ENCODE measurements around the gene CDCA3. TPM values are rescaled to one million over a fixed set of nuclear protein-coding genes. Genes with fewer than 3 reads are reported as not detected.
A peak's percentile ranks its signal among the peaks of the same experiment; 100 is the strongest.

CDCA3 gene
- total and polyA plus RNA-seq, 2 of the 13 experiments (the other 11 are each of a cell fraction or from before 2014, with no cell fraction given), result 32.7 to 56.5 TPM

DNA sequence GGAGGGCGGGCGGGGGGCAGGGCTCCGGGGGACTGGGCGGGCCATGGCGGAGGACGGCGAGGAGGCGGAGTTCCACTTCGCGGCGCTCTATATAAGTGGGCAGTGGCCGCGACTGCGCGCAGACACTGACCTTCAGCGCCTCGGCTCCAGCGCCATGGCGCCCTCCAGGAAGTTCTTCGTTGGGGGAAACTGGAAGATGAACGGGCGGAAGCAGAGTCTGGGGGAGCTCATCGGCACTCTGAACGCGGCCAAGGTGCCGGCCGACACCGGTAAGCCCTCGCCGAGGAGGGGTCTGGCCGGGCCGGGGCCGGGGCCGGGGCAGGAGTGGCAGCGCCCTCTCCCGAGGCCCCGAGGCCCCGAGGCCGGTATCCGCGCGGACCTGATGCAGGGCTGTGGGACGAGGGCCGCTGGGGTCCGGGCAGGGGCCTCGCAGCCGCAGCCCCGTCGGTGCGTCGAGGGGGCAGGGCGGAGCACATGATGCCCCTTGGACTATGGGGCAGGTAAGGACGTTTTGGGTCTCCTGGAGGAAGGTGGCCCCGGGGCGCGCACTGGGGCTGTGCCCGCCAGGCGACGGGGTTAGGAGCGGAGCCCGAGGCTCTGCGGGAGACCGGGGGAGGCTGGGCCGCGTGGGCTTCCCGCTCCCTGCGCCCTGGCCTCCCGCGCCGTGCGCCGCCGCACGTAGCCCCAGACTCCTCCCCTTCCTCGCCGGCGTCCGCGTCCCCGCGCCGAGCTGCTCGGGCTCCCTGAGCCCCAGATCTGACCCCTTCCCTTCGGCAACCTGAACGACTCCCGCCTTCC is 16.5 kb upstream of the CDCA3 start, which contains the start of gene TPI1 (continued):
- TF ChIP-seq, protein P1, sequence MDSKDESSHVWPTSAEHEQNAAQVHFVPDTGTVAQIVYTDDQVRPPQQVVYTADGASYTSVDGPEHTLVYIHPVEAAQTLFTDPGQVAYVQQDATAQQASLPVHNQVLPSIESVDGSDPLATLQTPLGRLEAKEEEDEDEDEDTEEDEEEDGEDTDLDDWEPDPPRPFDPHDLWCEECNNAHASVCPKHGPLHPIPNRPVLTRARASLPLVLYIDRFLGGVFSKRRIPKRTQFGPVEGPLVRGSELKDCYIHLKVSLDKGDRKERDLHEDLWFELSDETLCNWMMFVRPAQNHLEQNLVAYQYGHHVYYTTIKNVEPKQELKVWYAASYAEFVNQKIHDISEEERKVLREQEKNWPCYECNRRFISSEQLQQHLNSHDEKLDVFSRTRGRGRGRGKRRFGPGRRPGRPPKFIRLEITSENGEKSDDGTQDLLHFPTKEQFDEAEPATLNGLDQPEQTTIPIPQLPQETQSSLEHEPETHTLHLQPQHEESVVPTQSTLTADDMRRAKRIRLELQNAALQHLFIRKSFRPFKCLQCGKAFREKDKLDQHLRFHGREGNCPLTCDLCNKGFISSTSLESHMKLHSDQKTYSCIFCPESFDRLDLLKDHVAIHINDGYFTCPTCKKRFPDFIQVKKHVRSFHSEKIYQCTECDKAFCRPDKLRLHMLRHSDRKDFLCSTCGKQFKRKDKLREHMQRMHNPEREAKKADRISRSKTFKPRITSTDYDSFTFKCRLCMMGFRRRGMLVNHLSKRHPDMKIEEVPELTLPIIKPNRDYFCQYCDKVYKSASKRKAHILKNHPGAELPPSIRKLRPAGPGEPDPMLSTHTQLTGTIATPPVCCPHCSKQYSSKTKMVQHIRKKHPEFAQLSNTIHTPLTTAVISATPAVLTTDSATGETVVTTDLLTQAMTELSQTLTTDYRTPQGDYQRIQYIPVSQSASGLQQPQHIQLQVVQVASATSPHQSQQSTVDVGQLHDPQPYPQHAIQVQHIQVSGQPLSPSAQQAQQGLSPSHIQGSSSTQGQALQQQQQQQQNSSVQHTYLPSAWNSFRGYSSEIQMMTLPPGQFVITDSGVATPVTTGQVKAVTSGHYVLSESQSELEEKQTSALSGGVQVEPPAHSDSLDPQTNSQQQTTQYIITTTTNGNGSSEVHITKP (CRISPR knock-in tag; IDR thresholded peaks at IDR 0.05; ENCODE audit: low read depth), result no peak
- no peak for TF ChIP-seq ZNF121 (CRISPR knock-in tag; IDR thresholded peaks at IDR 0.05)
- peak; percentile 43; the same call in 1 of the 2 replicates for TF ChIP-seq NFYC (CRISPR knock-in tag; IDR thresholded peaks at IDR 0.05)
- no peak for TF ChIP-seq REPIN1 (CRISPR knock-in tag; IDR thresholded peaks at IDR 0.05; ENCODE audit: borderline replicate concordance, low read depth)
- TF ChIP-seq, protein P2, sequence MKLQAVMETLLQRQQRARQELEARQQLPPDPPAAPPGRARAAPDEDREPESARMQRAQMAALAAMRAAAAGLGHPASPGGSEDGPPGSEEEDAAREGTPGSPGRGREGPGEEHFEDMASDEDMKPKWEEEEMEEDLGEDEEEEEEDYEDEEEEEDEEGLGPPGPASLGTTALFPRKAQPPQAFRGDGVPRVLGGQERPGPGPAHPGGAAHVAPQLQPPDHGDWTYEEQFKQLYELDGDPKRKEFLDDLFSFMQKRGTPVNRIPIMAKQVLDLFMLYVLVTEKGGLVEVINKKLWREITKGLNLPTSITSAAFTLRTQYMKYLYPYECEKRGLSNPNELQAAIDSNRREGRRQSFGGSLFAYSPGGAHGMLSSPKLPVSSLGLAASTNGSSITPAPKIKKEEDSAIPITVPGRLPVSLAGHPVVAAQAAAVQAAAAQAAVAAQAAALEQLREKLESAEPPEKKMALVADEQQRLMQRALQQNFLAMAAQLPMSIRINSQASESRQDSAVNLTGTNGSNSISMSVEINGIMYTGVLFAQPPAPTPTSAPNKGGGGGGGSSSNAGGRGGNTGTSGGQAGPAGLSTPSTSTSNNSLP (IDR thresholded peaks at IDR 0.05; ENCODE audit: low read depth, low read length), result no peak
- TF ChIP-seq PCBP2 (optimal IDR thresholded peaks at IDR 0.05; ENCODE audit: low read depth, low read length, poor library complexity, severe bottlenecking), result no peak
- TF ChIP-seq, protein P3, sequence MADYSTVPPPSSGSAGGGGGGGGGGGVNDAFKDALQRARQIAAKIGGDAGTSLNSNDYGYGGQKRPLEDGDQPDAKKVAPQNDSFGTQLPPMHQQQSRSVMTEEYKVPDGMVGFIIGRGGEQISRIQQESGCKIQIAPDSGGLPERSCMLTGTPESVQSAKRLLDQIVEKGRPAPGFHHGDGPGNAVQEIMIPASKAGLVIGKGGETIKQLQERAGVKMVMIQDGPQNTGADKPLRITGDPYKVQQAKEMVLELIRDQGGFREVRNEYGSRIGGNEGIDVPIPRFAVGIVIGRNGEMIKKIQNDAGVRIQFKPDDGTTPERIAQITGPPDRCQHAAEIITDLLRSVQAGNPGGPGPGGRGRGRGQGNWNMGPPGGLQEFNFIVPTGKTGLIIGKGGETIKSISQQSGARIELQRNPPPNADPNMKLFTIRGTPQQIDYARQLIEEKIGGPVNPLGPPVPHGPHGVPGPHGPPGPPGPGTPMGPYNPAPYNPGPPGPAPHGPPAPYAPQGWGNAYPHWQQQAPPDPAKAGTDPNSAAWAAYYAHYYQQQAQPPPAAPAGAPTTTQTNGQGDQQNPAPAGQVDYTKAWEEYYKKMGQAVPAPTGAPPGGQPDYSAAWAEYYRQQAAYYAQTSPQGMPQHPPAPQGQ (CRISPR knock-in tag; IDR thresholded peaks at IDR 0.05; ENCODE audit: borderline replicate concordance), result peak; percentile 44; the same call in 1 of the 2 replicates
- TF ChIP-seq, protein P4, sequence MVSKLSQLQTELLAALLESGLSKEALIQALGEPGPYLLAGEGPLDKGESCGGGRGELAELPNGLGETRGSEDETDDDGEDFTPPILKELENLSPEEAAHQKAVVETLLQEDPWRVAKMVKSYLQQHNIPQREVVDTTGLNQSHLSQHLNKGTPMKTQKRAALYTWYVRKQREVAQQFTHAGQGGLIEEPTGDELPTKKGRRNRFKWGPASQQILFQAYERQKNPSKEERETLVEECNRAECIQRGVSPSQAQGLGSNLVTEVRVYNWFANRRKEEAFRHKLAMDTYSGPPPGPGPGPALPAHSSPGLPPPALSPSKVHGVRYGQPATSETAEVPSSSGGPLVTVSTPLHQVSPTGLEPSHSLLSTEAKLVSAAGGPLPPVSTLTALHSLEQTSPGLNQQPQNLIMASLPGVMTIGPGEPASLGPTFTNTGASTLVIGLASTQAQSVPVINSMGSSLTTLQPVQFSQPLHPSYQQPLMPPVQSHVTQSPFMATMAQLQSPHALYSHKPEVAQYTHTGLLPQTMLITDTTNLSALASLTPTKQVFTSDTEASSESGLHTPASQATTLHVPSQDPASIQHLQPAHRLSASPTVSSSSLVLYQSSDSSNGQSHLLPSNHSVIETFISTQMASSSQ (IDR thresholded peaks at IDR 0.05; ENCODE audit: low read depth), result no peak
- TF ChIP-seq, protein P4 (CRISPR knock-in tag; IDR thresholded peaks at IDR 0.05; ENCODE audit: borderline replicate concordance), result no peak
- TF ChIP-seq ARNT (IDR thresholded peaks at IDR 0.05), result no peak
- no peak for TF ChIP-seq ZNF367 (CRISPR knock-in tag; IDR thresholded peaks at IDR 0.05; ENCODE audit: borderline replicate concordance)
- TF ChIP-seq BCL6 (CRISPR knock-in tag; IDR thresholded peaks at IDR 0.05), result 0 out of 2 replicates have a peak, but pooled peaks have one; percentile 11
- TF ChIP-seq DNMT1 (CRISPR knock-in tag; IDR thresholded peaks at IDR 0.05), result no peak
- TF ChIP-seq ZFP41 (CRISPR knock-in tag; IDR thresholded peaks at IDR 0.05; ENCODE audit: borderline replicate concordance), result no peak
- peak; percentile 96 for TF ChIP-seq TAF1 (CRISPR knock-in tag; IDR thresholded peaks at IDR 0.05)

Data from HepG2 (cell line).